Hepatocyte (in vitro differentiated cells): ENCODE data around the gene MAD1L1. TPM values are rescaled to one million over a fixed set of nuclear protein-coding genes. Genes with fewer than 3 reads are reported as not detected.

Source experiments
- DNase-seq: peaks from one replicate; pipeline ENCODE4 v3.0.0-alpha.2; 2016; ENCODE audit warnings: low spot score
- H2AFZ ChIP-seq: fragments of 200-600 bp; sonication (generic); 2 replicates; pipeline ENCODE4 v1.6.0; 2016; ENCODE audit warnings: antibody characterized with exemption, mild to moderate bottlenecking
- H3K27ac ChIP-seq: fragments of 200-600 bp; sonication (generic); 2 replicates; pipeline ENCODE4 v1.5.1; 2016; ENCODE audit warnings: mild to moderate bottlenecking
- H3K27me3 ChIP-seq: fragments of 200-600 bp; sonication (generic); 2 replicates; pipeline ENCODE4 v1.6.1; 2016
- H3K36me3 ChIP-seq: fragments of 200-600 bp; sonication (generic); replicated peaks from 2 replicates; pipeline ENCODE4 v1.5.1; 2016; ENCODE audit warnings: low read depth; ENCODE audit not compliant: insufficient read depth
- H3K4me1 ChIP-seq: fragments of 200-600 bp; sonication (generic); 2 replicates; pipeline ENCODE4 v1.5.1; 2016; ENCODE audit warnings: mild to moderate bottlenecking, moderate library complexity; ENCODE audit not compliant: insufficient read depth
- H3K4me2 ChIP-seq: fragments of 200-600 bp; sonication (generic); 2 replicates; pipeline ENCODE4 v1.6.0; 2016
- H3K4me3 ChIP-seq: fragments of 200-600 bp; sonication (generic); 2 replicates; pipeline ENCODE4 v1.5.1; 2016; ENCODE audit warnings: mild to moderate bottlenecking
- H3K79me2 ChIP-seq: fragments of 200-600 bp; sonication (generic); 2 replicates; pipeline ENCODE4 v1.6.0; 2017; ENCODE audit warnings: mild to moderate bottlenecking
- H3K9me2 ChIP-seq: fragments of 200-600 bp; sonication (generic); replicated peaks from 2 replicates; pipeline ENCODE4 v1.6.0; 2017; ENCODE audit warnings: mild to moderate bottlenecking; ENCODE audit not compliant: insufficient read depth
- H3K9me3 ChIP-seq: fragments of 200-600 bp; sonication (generic); 2 replicates; pipeline ENCODE4 v1.5.1; 2016; ENCODE audit warnings: low read depth, mild to moderate bottlenecking
- H4K20me1 ChIP-seq: fragments of 200-600 bp; sonication (generic); 2 replicates; pipeline ENCODE4 v1.6.0; 2016; ENCODE audit warnings: mild to moderate bottlenecking; ENCODE audit not compliant: insufficient read depth, poor library complexity, severe bottlenecking
- EZH2 ChIP-seq: fragments of 200-600 bp; sonication (generic); IDR thresholded peaks from 2 replicates; pipeline ENCODE4 v1.6.1; 2016; ENCODE audit warnings: antibody characterized with exemption, mild to moderate bottlenecking, borderline replicate concordance
- EZH2phosphoT487 ChIP-seq: fragments of 200-600 bp; sonication (generic); IDR thresholded peaks from one replicate; pipeline ENCODE4 v1.6.1; 2018; ENCODE audit warnings: antibody characterized with exemption, mild to moderate bottlenecking, low read depth, moderate library complexity; ENCODE audit not compliant: unreplicated experiment, severe bottlenecking
- WGBS: methylation state at CpG from one replicate; pipeline ENCODE4 v1.1.6; 2016; ENCODE audit warnings: low lambda C conversion rate; ENCODE audit errors: missing lambda C conversion rate; 5-methylcytosine and 5-hydroxymethylcytosine counted together
- polyA plus RNA-seq: library from polyadenylated mRNA; unstranded; fragments of >200 nt; fragmentation: Nextera tagmentation; extraction: Ambion mirVana; gene quantifications from 2 replicates; pipeline ENCODE4 v1.2.1, GENCODE V29; 2016
- total RNA-seq: library from RNA; depleted of rRNA; stranded (reverse); fragments of >200 nt; gene quantifications from 2 replicates; pipeline ENCODE4 v1.2.3, GENCODE V29; 2014
- TF ChIP-seq, protein P1 (sequence below): fragments of 200-600 bp; sonication (generic); IDR thresholded peaks from 2 replicates; pipeline ENCODE4 v1.5.1; 2016; ENCODE audit warnings: antibody characterized with exemption, mild to moderate bottlenecking; ENCODE audit not compliant: poor library complexity

The MAD1L1 gene
- total and polyA plus RNA-seq, 2 experiments from 2014 or later: 30.7 to 31.0 TPM

DNA sequence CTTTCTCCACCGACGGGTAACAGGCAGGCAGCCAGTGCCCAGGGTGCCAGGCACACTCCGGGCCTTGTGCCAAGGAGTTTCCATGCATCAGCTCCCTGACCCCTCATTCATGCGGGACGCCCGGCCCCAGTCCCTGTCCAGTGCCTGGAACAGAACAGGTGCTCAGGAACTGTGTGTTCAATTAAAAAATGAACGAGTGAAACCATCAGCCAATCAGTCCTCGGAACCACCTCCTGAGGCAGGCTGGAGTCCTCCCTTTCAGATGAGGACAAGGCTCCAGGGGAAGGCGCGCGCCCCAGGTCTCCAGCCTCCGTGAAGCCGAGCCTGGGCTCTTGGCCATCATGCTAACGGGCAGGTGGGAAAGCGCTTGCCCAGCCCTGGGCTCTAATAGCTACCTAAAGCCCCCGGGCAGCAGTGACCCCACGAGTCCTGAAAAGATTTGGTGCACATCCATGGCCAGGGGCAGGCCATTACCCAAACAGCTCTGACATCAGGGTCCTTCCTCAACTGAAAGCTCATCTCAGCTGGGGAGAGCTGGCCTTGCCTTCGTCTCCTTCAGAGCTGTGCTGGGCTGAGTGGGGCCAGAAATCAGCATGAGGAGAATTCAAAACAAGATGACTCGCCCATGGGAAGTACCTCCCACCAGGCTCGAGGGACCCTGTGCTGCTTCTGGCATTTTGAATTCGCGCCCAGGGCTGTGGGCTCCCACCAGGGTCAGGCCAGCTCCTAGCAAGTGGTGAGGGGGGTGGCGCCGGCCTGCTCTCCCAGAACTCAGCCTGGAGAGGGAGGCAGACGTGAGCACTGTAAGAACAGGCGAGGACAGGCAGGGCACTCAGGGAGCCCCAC is 200.5 kb downstream of the MAD1L1 start:
- Histone ChIP-seq H3K4me2 (no peak overlapping the region), H3K4me1 (peaks cover 4% of the 10 kb centered on the region), H3K9me3 (peaks cover 7% of the 10 kb centered on the region), H3K36me3 (no peaks in the 10 kb centered on the region), H4K20me1 (no peaks in the 10 kb centered on the region), H3K27me3 (no peaks in the 10 kb centered on the region), H3K27ac (no peak overlapping the region), H3K4me3 (no peak overlapping the region), H2AFZ (no peak overlapping the region), H3K9me2 (no peaks in the 10 kb centered on the region), H3K79me2 (no peaks in the 10 kb centered on the region)
- TF ChIP-seq, protein P1, sequence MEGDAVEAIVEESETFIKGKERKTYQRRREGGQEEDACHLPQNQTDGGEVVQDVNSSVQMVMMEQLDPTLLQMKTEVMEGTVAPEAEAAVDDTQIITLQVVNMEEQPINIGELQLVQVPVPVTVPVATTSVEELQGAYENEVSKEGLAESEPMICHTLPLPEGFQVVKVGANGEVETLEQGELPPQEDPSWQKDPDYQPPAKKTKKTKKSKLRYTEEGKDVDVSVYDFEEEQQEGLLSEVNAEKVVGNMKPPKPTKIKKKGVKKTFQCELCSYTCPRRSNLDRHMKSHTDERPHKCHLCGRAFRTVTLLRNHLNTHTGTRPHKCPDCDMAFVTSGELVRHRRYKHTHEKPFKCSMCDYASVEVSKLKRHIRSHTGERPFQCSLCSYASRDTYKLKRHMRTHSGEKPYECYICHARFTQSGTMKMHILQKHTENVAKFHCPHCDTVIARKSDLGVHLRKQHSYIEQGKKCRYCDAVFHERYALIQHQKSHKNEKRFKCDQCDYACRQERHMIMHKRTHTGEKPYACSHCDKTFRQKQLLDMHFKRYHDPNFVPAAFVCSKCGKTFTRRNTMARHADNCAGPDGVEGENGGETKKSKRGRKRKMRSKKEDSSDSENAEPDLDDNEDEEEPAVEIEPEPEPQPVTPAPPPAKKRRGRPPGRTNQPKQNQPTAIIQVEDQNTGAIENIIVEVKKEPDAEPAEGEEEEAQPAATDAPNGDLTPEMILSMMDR: no peak
- TF ChIP-seq EZH2phosphoT487 (no peak), EZH2 (no peak)
- DNase-seq: no peak
- WGBS: 93% methylated on average over 26 of the region's 26 CpGs

DNA sequence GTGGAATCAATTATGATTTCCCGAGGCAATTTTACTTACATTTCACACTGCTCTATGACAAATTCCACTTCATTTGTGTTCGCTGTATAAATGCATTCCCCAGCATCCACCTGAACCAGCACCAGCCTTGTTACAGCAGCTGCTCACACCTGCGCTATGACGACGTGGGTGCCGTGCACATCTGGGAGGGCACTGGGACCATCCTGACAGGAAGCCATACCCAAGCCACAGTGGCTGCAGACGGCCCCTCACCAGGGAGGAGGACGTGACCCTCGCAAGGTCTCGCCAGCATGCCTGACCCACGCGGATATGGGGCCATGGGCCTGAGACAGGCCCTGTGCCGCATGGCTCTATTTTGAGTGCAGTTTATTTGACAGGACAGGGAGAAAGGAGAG is 201.3 kb downstream of the MAD1L1 start:
- H3K9me3 ChIP-seq: peaks cover 7% of the 10 kb centered on the region
- H3K9me2 ChIP-seq: no peaks in the 10 kb centered on the region
- H2AFZ ChIP-seq: no peak overlapping the region
- no peaks in the 10 kb centered on the region for H3K27me3 ChIP-seq
- no peaks in the 10 kb centered on the region for H3K79me2 ChIP-seq
- 87% methylated on average over 11 of the region's 13 CpGs for WGBS
- H3K4me1 ChIP-seq: peaks cover 4% of the 10 kb centered on the region
- DNase-seq: no peak
- H3K27ac ChIP-seq: no peak overlapping the region
- no peak overlapping the region for H3K4me3 ChIP-seq
- H3K36me3 ChIP-seq: no peaks in the 10 kb centered on the region
- TF ChIP-seq EZH2phosphoT487: no peak
- TF ChIP-seq, protein P1: no peak
- TF ChIP-seq EZH2: no peak
- H4K20me1 ChIP-seq: no peaks in the 10 kb centered on the region
- no peak overlapping the region for H3K4me2 ChIP-seq

DNA sequence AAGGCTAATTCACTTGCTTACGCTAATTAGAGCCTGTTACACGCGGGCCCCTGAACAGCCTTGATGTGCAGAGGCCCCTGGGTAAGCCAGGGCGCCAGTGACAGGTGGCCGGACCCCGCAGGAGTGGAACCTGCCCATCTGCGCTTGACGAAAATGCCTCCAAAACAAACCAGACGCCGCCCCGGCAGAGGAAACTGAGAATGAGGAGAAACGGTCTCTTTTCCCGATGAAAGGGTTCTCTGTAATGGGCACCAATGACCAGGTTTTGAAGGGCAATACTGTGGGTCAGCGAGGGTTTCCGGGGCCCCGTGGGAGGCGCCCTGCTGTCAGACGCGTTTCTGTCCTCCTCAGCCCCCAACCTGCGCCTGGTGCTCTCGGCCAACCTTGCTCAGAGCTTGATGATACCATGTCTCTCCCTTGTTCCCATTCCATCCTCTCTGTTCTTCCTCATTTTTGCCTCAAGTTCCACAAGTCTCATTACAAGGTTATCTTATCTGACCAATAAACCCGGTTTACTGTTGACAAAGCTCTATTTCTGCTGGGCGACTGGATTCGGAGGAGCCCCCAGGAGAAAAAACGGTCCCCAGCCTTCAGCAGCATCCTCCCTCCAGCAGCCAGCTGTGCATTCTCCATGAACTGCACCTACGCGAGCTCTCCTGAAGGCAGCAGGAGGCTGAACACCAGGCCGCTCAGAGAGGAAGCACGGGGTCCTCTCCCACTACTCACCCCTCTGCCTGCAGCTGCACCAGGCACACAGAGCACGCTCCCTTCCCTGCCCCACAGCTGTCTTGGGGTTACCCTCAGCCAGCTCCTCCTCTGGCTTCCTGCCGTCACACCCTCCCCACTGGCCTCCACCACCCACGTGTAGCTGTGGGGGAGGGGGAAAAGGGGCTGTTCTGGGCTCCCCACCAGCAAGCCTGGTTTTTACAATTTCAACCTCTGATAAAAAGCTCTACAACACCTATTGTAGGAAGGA is 202.0 kb downstream of the MAD1L1 start:
- Histone ChIP-seq H3K27me3 (no peaks in the 10 kb centered on the region), H3K36me3 (no peaks in the 10 kb centered on the region), H3K4me2 (no peak overlapping the region), H3K4me1 (peaks cover 4% of the 10 kb centered on the region), H4K20me1 (no peaks in the 10 kb centered on the region), H3K27ac (no peak overlapping the region), H3K79me2 (no peaks in the 10 kb centered on the region), H3K9me2 (no peaks in the 10 kb centered on the region), H3K4me3 (no peak overlapping the region), H2AFZ (no peak overlapping the region), H3K9me3 (peaks cover 7% of the 10 kb centered on the region)
- no peak for DNase-seq
- TF ChIP-seq EZH2phosphoT487: no peak
- 75% methylated on average over 32 of the region's 32 CpGs for WGBS

DNA sequence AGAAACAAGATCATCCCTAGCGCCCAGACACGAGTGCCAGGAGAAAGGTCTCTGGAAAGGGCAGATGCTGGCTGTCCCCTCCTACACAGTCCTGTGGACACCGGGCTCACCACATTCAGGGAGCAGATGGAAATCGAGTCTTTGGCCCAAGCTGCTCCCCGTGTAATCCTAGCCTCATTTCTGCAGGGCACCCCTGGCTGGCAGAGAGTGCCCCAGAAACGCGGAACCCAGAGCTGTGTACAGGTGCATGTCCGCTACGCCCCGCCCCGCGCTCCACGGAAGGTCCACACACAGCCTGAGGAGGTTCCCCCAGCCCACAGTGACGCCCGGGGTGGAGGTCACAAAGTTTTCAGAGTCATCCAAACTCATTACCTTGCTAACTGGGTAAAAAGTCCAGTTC is 202.8 kb downstream of the MAD1L1 start:
- Histone ChIP-seq H2AFZ (no peak overlapping the region), H4K20me1 (no peaks in the 10 kb centered on the region), H3K27ac (no peak overlapping the region), H3K4me2 (no peak overlapping the region), H3K4me1 (peaks cover 4% of the 10 kb centered on the region), H3K36me3 (no peaks in the 10 kb centered on the region), H3K9me3 (peaks cover 7% of the 10 kb centered on the region), H3K79me2 (no peaks in the 10 kb centered on the region), H3K9me2 (no peaks in the 10 kb centered on the region), H3K27me3 (no peaks in the 10 kb centered on the region), H3K4me3 (no peak overlapping the region)
- TF ChIP-seq, protein P1: no peak
- TF ChIP-seq EZH2 (no peak), EZH2phosphoT487 (no peak)
- 96% methylated on average over 15 of the region's 15 CpGs for WGBS
- no peak for DNase-seq
